IPS-15b (cell line): ENCODE data around the gene LSM14B.
A peak's percentile ranks its signal among the peaks of the same experiment; 100 is the strongest.
"Not testable (repeated sequence)": the region's sequence is repeated elsewhere in the genome, so short reads cannot be mapped to it uniquely, and the experiment has no call there.

ENCODE experiments used
- H3K27me3 ChIP-seq: one replicate; pipeline ENCODE4 v1.6.1; 2013; ENCODE audit warnings: low read length; ENCODE audit not compliant: control insufficient read depth, insufficient read depth
- H3K36me3 ChIP-seq: one replicate; pipeline ENCODE4 v1.6.1; 2013; ENCODE audit warnings: low read length; ENCODE audit not compliant: control insufficient read depth, insufficient read depth
- H3K4me1 ChIP-seq: one replicate; pipeline ENCODE4 v1.6.1; 2013; ENCODE audit warnings: mild to moderate bottlenecking, low read length; ENCODE audit not compliant: control insufficient read depth, insufficient read depth
- H3K4me3 ChIP-seq: one replicate; pipeline ENCODE4 v1.5.1; 2013; ENCODE audit warnings: low read depth, low read length
- H3K9ac ChIP-seq: one replicate; pipeline ENCODE4 v1.6.1; 2013; ENCODE audit warnings: low read depth, mild to moderate bottlenecking, low read length
- H3K9me3 ChIP-seq: one replicate; pipeline ENCODE4 v1.6.1; 2013; ENCODE audit warnings: mild to moderate bottlenecking, low read length; ENCODE audit not compliant: control insufficient read depth, insufficient read depth

The LSM14B gene

DNA sequence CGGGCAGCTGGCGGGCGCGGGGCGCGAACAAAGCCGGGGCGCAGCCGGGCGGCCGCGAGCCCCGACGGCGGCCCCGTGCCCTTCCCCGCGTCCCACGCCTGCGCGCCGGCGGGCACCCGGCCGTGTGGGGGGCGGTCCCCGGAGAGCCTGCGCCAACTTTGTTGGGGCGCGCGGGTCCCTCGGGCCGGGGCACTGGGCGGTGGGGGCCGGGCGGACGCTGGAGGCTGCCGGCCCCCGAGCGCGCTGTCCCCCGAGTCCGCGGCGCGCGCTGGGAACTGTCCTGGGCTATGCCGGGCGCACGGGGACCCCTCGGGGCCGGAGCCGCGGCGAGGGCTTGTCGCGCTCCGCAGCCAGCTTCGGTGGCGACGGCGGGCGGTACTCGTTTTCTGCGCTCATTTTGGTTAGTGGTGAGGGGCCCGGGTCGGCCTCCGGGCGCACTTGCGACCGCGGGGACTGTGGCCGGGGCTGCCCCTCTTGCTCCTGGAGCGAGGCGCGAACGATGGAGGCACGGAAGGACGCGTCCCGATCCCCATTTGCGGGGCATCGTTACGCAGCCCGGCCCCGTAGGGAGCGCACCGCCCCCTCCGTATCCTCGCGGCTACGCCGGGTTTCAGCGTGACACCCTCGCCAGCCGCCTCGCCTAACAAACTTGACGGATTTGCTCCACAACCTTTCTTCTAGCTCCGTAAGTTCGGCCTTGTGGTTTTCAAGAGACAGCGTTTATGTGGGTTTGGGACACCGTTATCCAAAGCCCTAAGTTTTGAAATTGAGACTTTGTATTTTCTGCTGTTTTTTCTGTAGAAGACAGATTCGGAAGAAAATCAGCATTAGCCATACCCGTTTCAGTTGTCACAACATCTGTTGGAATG lies 21.9 kb downstream of the LSM14B start:
- peaks cover 24% of the 10 kb centered on the region for H3K36me3 ChIP-seq

DNA sequence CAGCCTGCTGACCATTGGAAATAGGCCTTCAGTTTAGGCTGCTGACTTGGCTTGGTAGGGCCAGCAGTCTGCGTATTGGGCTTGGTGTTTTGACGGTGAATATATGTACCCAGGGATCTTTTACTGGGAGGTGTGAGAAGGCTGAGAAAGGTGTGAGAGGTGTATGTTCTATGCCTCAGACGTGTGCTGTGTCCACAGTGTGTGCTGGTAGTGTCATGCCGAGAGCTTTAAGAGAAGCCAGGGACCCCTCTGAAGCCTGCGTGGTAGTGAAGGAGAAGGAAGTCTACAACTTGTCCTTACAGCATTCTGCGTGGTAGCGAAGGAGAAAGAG lies 23.4 kb downstream of the LSM14B start:
- H3K36me3 ChIP-seq: peaks cover 15% of the 10 kb centered on the region
- no peak overlapping the region for H3K4me3 ChIP-seq
- no peak overlapping the region for H3K9ac ChIP-seq
- no peaks in the 10 kb centered on the region for H3K9me3 ChIP-seq
- H3K4me1 ChIP-seq: peaks cover 4% of the 10 kb centered on the region
- no peaks in the 10 kb centered on the region for H3K27me3 ChIP-seq

More for the DNA sequence above, 21.9 kb downstream of the LSM14B start:
- Histone ChIP-seq H3K27me3 (no peaks in the 10 kb centered on the region), H3K4me3 (peak overlapping the region; percentile 63), H3K9me3 (no peaks in the 10 kb centered on the region), H3K9ac (no peak overlapping the region), H3K4me1 (peaks cover 4% of the 10 kb centered on the region)

DNA sequence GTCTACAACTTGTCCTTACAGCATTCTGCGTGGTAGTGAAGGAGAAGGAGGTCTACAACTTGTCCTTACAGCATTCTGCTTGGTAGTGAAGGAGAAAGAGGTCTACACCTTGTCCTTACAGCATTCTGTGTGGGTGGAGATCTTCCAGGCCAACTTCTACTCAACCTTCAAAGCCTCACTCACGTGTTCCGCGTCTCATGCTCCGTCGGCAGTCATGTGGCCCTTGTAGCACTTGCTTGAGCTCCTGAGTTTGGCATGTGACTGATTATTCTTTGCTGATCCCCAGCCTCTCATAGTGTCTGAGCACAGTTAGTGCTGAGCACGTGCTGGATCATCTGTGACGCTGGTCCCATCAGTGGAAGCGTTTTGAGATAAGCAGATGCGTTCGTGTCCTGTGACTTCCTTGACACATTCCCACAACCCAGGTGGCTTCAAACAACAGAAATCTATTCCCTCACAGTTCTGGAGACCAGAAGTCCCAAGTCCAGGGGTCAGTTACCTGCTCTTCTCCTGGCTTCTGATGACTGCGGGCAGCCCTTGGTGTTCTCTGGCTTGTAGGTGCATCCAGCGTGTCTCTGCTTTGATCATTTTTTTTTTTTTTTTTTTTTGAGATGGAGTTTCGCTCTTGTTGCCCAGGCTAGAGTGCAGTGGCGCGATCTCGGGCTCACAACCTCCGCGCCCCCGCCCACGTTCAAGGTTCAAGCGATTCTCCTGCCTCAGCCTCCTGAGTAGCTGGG lies 23.9 kb downstream of the LSM14B start:
- Histone ChIP-seq H3K9me3 (no peaks in the 10 kb centered on the region), H3K9ac (no peak overlapping the region), H3K4me3 (no peak overlapping the region), H3K36me3 (peaks cover 14% of the 10 kb centered on the region), H3K4me1 (peaks cover 4% of the 10 kb centered on the region), H3K27me3 (no peaks in the 10 kb centered on the region)

DNA sequence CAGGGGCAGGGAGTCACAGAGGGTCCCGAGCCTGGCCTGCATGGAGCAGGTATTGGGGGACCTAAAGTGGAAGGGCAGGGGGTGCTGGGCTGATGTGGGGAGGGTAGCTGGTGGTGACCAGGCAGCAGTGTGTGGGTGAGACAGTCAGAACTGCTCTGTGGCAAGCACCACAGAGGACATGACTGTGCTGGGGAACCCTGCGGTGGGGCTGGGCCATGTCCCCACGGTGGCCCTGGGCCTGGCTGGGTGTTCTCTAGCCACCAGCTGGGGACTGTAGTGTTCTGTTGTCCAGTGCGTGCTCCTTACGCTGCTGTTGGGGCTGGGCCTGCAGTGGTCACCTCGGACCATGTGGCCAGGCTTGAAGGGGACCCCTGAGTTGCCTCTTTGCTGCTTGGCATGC lies 24.9 kb downstream of the LSM14B start:
- Histone ChIP-seq H3K4me3 (no peak overlapping the region), H3K4me1 (no peaks in the 10 kb centered on the region), H3K9ac (no peak overlapping the region), H3K27me3 (no peaks in the 10 kb centered on the region), H3K9me3 (no peaks in the 10 kb centered on the region), H3K36me3 (peaks cover 15% of the 10 kb centered on the region)

DNA sequence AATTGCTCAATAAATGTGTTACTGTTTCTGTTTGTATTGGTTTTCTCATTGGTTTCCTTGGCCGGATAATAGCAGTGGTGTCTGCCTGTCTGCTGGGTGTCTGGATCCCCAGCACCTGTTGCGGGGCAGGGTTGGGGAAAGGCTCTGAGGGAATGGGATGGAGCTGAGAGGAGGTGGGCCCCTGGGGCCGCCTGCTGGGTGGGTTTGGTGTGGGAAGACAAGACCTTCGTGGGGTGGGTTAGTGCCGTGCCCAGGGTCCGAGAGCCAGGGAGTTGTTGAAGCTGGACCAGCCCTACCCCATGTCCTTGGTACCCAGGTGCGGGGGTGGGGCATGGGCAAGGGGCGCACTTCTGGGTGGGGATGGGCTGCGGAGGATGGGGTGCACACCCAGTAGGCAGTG lies 25.3 kb downstream of the LSM14B start:
- Histone ChIP-seq H3K9ac (no peak overlapping the region), H3K4me3 (no peak overlapping the region), H3K4me1 (no peaks in the 10 kb centered on the region), H3K36me3 (peaks cover 15% of the 10 kb centered on the region), H3K27me3 (no peaks in the 10 kb centered on the region), H3K9me3 (no peaks in the 10 kb centered on the region)

- H3K4me1 ChIP-seq, H3K9ac ChIP-seq, H3K9me3 ChIP-seq, H3K27me3 ChIP-seq, H3K4me3 ChIP-seq: not testable (repeated sequence)
- H3K36me3 ChIP-seq: peaks cover 22% of the 10 kb centered on the region
Measured at GRCh38 chr20:62148383-62148782, 26.1 kb downstream of the LSM14B start.

GRCh38 chr20:62148908-62149314 lies 26.6 kb downstream of the LSM14B start:
- Histone ChIP-seq H3K36me3 (peaks cover 24% of the 10 kb centered on the region), H3K4me1 (no peaks in the 10 kb centered on the region), H3K9me3 (no peaks in the 10 kb centered on the region), H3K4me3 (no peak overlapping the region), H3K27me3 (no peaks in the 10 kb centered on the region), H3K9ac (no peak overlapping the region)

- H3K4me1 ChIP-seq: no peaks in the 10 kb centered on the region
- no peaks in the 10 kb centered on the region for H3K9me3 ChIP-seq
- H3K9ac ChIP-seq: no peak overlapping the region
- H3K27me3 ChIP-seq: no peaks in the 10 kb centered on the region
- H3K4me3 ChIP-seq: no peak overlapping the region
- H3K36me3 ChIP-seq: peaks cover 29% of the 10 kb centered on the region
Measured at GRCh38 chr20:62149532-62150309, 27.4 kb downstream of the LSM14B start.

DNA sequence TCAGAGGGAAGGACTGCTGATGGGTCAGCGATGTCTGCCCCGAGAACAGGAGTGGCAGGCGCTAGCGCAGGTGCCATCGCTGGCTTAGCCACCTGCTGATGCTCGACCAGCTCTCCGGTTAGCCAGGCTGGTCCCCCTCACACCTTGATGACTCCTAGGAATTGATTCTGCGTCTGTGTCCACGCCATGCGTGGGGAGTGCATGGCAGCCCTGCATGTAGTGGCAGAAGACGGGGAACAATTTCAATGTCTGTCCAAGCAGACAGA lies 28.0 kb downstream of the LSM14B start:
- Histone ChIP-seq H3K36me3 (peaks cover 32% of the 10 kb centered on the region), H3K9ac (no peak overlapping the region), H3K9me3 (no peaks in the 10 kb centered on the region), H3K4me1 (no peaks in the 10 kb centered on the region), H3K27me3 (no peaks in the 10 kb centered on the region), H3K4me3 (no peak overlapping the region)

GRCh38 chr20:62151225-62151624 lies 28.9 kb downstream of the LSM14B start:
- no peak overlapping the region for H3K9ac ChIP-seq
- H3K4me1 ChIP-seq: peaks cover 3% of the 10 kb centered on the region
- H3K36me3 ChIP-seq: peaks cover 26% of the 10 kb centered on the region

GRCh38 chr20:62151835-62152364 lies 29.6 kb downstream of the LSM14B start:
- Histone ChIP-seq H3K9ac (no peak overlapping the region), H3K9me3 (no peaks in the 10 kb centered on the region), H3K4me3 (no peak overlapping the region), H3K4me1 (peaks cover 3% of the 10 kb centered on the region), H3K27me3 (no peaks in the 10 kb centered on the region), H3K36me3 (peaks cover 25% of the 10 kb centered on the region)

More at GRCh38 chr20:62151225-62151624, 28.9 kb downstream of the LSM14B start:
- H3K27me3 ChIP-seq: no peaks in the 10 kb centered on the region
- no peak overlapping the region for H3K4me3 ChIP-seq
- H3K9me3 ChIP-seq: no peaks in the 10 kb centered on the region
